Measurements from ENCODE around the gene CYTL1.

Gene CYTL1

GRCh38 chr4:4974727-4975126, 44.5 kb downstream of the CYTL1 start:
- no peak for TF ChIP-seq CTCF (IDR thresholded peaks at IDR 0.05)

GRCh38 chr4:4971796-4972195, 47.5 kb downstream of the CYTL1 start:
- TF ChIP-seq CTCF (IDR thresholded peaks at IDR 0.05) = no peak

GRCh38 chr4:4969298-4969697, 50.0 kb downstream of the CYTL1 start:
- TF ChIP-seq CTCF (IDR thresholded peaks at IDR 0.05) = no peak

GRCh38 chr4:4968161-4968725, 51.0 kb downstream of the CYTL1 start:
- TF ChIP-seq CTCF (IDR thresholded peaks at IDR 0.05) = no peak

Measured in LNCAP (cell line).